ENCODE results near the gene PRAMEF13.
"Not testable (repeated sequence)": the region's sequence is repeated elsewhere in the genome, so short reads cannot be mapped to it uniquely, and the experiment has no call there.

GRCh38 chr1:13216619-13217018 lies 15.4 kb upstream of the PRAMEF13 start:
- not testable (repeated sequence) for TF ChIP-seq CTCF (optimal IDR thresholded peaks at IDR 0.05 in 1 of 3, IDR thresholded peaks at IDR 0.05 in 1 of 3, conservative IDR thresholded peaks at IDR 0.05 in 1 of 3; ENCODE audit: extremely low read depth in 1 of 3, insufficient read depth in 2 of 3, low read length in 3 of 3); EZH2 (IDR thresholded peaks at IDR 0.05; ENCODE audit: low read length)

Measured in keratinocyte (primary cell).